SH-SY5Y (cell line): ENCODE results near the gene ETNK2.

Source experiments
- GATA2 ChIP-seq: IDR thresholded peaks from 2 replicates; pipeline ENCODE4 v1.6.1; 2011; ENCODE audit warnings: mild to moderate bottlenecking, low read depth, low read length
- GATA3 ChIP-seq: IDR thresholded peaks from 2 replicates; pipeline ENCODE4 v1.6.1; 2011; ENCODE audit warnings: low read depth, mild to moderate bottlenecking, low read length, moderate library complexity

Gene ETNK2

GRCh38 chr1:204094313-204094729 lies 57.5 kb downstream of the ETNK2 start:
- TF ChIP-seq GATA2 = no peak
- TF ChIP-seq GATA3 = no peak

GRCh38 chr1:204093781-204094180 lies 58.1 kb downstream of the ETNK2 start:
- TF ChIP-seq GATA3 = no peak

- TF ChIP-seq GATA2 (no peak), GATA3 (no peak)
Measured at GRCh38 chr1:204093421-204093717, 58.5 kb downstream of the ETNK2 start.

GRCh38 chr1:204092632-204093420 lies 59.0 kb downstream of the ETNK2 start:
- no peak for TF ChIP-seq GATA3
- no peak for TF ChIP-seq GATA2

GRCh38 chr1:204091787-204092312 lies 60.0 kb downstream of the ETNK2 start:
- TF ChIP-seq GATA3 (no peak), GATA2 (no peak)

- TF ChIP-seq GATA2 = no peak
- no peak for TF ChIP-seq GATA3
Measured at GRCh38 chr1:204091066-204091465, 60.8 kb downstream of the ETNK2 start.

- TF ChIP-seq GATA2 (peak; percentile 30; the same call in 1 of the 2 replicates), GATA3 (no peak)
Measured at GRCh38 chr1:204089044-204089751, 62.6 kb downstream of the ETNK2 start.

- TF ChIP-seq GATA3 (no peak), GATA2 (no peak)
Measured at GRCh38 chr1:204088596-204088995, 63.2 kb downstream of the ETNK2 start.

- no peak for TF ChIP-seq GATA3
- TF ChIP-seq GATA2 = no peak
Measured at GRCh38 chr1:204087893-204088528, 63.8 kb downstream of the ETNK2 start.

GRCh38 chr1:204087181-204087892 lies 64.5 kb downstream of the ETNK2 start:
- no peak for TF ChIP-seq GATA3
- no peak for TF ChIP-seq GATA2

- TF ChIP-seq GATA3 (no peak), GATA2 (no peak)
Measured at GRCh38 chr1:204085876-204086275, 66.0 kb downstream of the ETNK2 start.

- TF ChIP-seq GATA2 (no peak), GATA3 (no peak)
Measured at GRCh38 chr1:204084247-204084772, 67.5 kb downstream of the ETNK2 start.

GRCh38 chr1:204083491-204083890 lies 68.4 kb downstream of the ETNK2 start:
- TF ChIP-seq GATA3 (no peak), GATA2 (no peak)
